Panc1 (cell line): ENCODE data around the gene FBF1. TPM values are rescaled to one million over a fixed set of nuclear protein-coding genes. Genes with fewer than 3 reads are reported as not detected.
A peak's percentile ranks its signal among the peaks of the same experiment; 100 is the strongest.

Experiments
- ATAC-seq: fragments of 200-7000 bp; cut with Tn5 transposase; 2 replicates; pipeline ENCODE4 v1.9.1; 2020; ENCODE audit warnings: mild to moderate bottlenecking, moderate library complexity
- BruUV-seq: library from RNA; stranded (reverse); fragments of 400-500 nt; replicated peaks from 2 replicates; lab custom pipeline; 2021; lab: Mats Ljungman, UMichigan
- CTCF ChIA-PET: fragments of 300-600 bp; sonication (Branson Sonifier 250); formaldehyde crosslinking; loops from one replicate; lab custom pipeline; 2022; ENCODE audit warnings: antibody characterized with exemption; lab: Charles Lee
- POLR2A ChIA-PET: fragments of 300-600 bp; sonication (Branson Sonifier 250); formaldehyde crosslinking; loops from one replicate; lab custom pipeline; 2022; ENCODE audit warnings: antibody characterized with exemption; lab: Charles Lee
- DNase-seq: peaks from one replicate; pipeline ENCODE4 v3.0.0-alpha.2; 2010; ENCODE audit warnings: low read depth, low spot score
- H3K27ac ChIP-seq: 2 replicates; pipeline ENCODE4 v1.5.1; 2011; ENCODE audit warnings: mild to moderate bottlenecking, low read length, inconsistent platforms
- H3K27me3 ChIP-seq: fragments of 200-500 bp; sonication (Bioruptor generic); 2 replicates; pipeline ENCODE4 v1.6.0; 2014; ENCODE audit warnings: low read length, inconsistent platforms; ENCODE audit not compliant: control insufficient read depth, insufficient read depth
- H3K36me3 ChIP-seq: fragments of 200-500 bp; sonication (Bioruptor generic); 2 replicates; pipeline ENCODE4 v1.5.1; 2014; ENCODE audit warnings: inconsistent platforms, mild to moderate bottlenecking, low read length, moderate library complexity; ENCODE audit not compliant: control insufficient read depth, insufficient read depth
- H3K4me1 ChIP-seq: 2 replicates; pipeline ENCODE4 v1.5.1; 2011; ENCODE audit warnings: inconsistent platforms, mild to moderate bottlenecking, low read length, moderate library complexity; ENCODE audit not compliant: control insufficient read depth, insufficient read depth
- H3K4me3 ChIP-seq, 2 experiments: 2 replicates each; pipeline ENCODE4 v1.5.1; 2011 to 2012; ENCODE audit warnings: low read depth in 2 of 2, low read length in 2 of 2, mild to moderate bottlenecking in 2 of 2, inconsistent platforms in 1 of 2, moderate library complexity in 1 of 2
- H3K9me3 ChIP-seq: fragments of 200-500 bp; sonication (Bioruptor generic); 2 replicates; pipeline ENCODE4 v1.5.1; 2014; ENCODE audit warnings: low read depth, mild to moderate bottlenecking, inconsistent platforms, low read length, moderate library complexity; ENCODE audit not compliant: control insufficient read depth, insufficient read depth
- POLR2AphosphoS5 ChIP-seq: IDR thresholded peaks from 2 replicates; pipeline ENCODE4 v1.6.1; 2012; ENCODE audit warnings: mild to moderate bottlenecking, low read depth, low read length, moderate library complexity
- SIN3A ChIP-seq: IDR thresholded peaks from 2 replicates; pipeline ENCODE4 v1.6.1; 2012; ENCODE audit warnings: low read depth, mild to moderate bottlenecking, low read length, moderate library complexity, borderline replicate concordance; ENCODE audit not compliant: insufficient read depth
- TCF7L2 ChIP-seq: IDR thresholded peaks from 2 replicates; pipeline ENCODE4 v1.6.1; 2011; ENCODE audit warnings: mild to moderate bottlenecking, low read depth, low read length, inconsistent platforms
- in situ Hi-C: cut with HindIII; loops from 2 replicates; pipeline ENCODE4 v1.10.0; 2016; ENCODE audit warnings: low sequenced_read_pairs, low pct_unique_long_range_greater_than_20kb
- intact Hi-C: fragments of 100-400 bp; cut with micrococcal nuclease; formaldehyde crosslinking; loops from one replicate; pipeline ENCODE4 v1.10.0; 2022; ENCODE audit not compliant: unreplicated experiment
- total RNA-seq: library from RNA; stranded (reverse); gene quantifications from one replicate; pipeline ENCODE4 v1.2.1, GENCODE V29; 2021; ENCODE audit not compliant: unreplicated experiment
- TF ChIP-seq, protein P1 (sequence below), 2 experiments: IDR thresholded peaks; 2 replicates each; pipeline ENCODE4 v1.6.1; 2011 to 2012; ENCODE audit warnings: low read depth in 2 of 2, control low read depth in 1 of 2, low read length in 1 of 2, mild to moderate bottlenecking in 1 of 2, moderate library complexity in 1 of 2; ENCODE audit not compliant: insufficient read depth in 1 of 2
- TF ChIP-seq, protein P2 (sequence below): fragments of 450-650 bp; IDR thresholded peaks from 2 replicates; pipeline ENCODE4 v1.5.1; 2017; ENCODE audit warnings: mild to moderate bottlenecking

FBF1 gene
- total RNA-seq, 1 experiment from 2014 or later: 32.5 TPM

DNA sequence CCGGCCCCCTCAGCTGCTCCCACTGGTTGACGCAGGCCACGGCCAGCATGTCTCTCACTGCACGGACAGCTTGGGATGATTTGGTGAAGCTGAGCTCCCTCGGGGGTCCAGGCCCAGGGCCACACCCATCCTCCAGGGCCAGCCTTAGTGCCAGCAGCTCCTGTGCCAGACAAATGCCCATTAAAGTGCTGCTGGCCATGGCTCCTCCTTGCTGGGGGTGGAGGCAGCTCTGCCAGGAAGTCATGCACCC, 65.0 kb downstream of the FBF1 start:
- Histone ChIP-seq H3K27ac (peak overlapping the region; percentile 88), H3K4me1 (peaks cover 33% of the 10 kb centered on the region), H3K27me3 (no peaks in the 10 kb centered on the region), H3K9me3 (no peaks in the 10 kb centered on the region), H3K36me3 (no peaks in the 10 kb centered on the region; the same call in 1 of the 2 replicates), H3K4me3 (peak overlapping the region; percentile 76 to 82)
- ChIA-PET POLR2A (interaction anchor here (2.8 kb wide), 1 partner anchor 96 kb away, joined by 10 read pairs; a partner anchor contains a TSS), CTCF (interaction anchor here (0.9 kb wide), 1 partner anchor 15 kb away, joined by 4 read pairs; no protein-coding TSS in a partner anchor)
- DNase-seq (no peak), ATAC-seq (peak; percentile 7)
- TF ChIP-seq TCF7L2 (no peak), SIN3A (no peak), POLR2AphosphoS5 (no peak)
- TF ChIP-seq, protein P1, sequence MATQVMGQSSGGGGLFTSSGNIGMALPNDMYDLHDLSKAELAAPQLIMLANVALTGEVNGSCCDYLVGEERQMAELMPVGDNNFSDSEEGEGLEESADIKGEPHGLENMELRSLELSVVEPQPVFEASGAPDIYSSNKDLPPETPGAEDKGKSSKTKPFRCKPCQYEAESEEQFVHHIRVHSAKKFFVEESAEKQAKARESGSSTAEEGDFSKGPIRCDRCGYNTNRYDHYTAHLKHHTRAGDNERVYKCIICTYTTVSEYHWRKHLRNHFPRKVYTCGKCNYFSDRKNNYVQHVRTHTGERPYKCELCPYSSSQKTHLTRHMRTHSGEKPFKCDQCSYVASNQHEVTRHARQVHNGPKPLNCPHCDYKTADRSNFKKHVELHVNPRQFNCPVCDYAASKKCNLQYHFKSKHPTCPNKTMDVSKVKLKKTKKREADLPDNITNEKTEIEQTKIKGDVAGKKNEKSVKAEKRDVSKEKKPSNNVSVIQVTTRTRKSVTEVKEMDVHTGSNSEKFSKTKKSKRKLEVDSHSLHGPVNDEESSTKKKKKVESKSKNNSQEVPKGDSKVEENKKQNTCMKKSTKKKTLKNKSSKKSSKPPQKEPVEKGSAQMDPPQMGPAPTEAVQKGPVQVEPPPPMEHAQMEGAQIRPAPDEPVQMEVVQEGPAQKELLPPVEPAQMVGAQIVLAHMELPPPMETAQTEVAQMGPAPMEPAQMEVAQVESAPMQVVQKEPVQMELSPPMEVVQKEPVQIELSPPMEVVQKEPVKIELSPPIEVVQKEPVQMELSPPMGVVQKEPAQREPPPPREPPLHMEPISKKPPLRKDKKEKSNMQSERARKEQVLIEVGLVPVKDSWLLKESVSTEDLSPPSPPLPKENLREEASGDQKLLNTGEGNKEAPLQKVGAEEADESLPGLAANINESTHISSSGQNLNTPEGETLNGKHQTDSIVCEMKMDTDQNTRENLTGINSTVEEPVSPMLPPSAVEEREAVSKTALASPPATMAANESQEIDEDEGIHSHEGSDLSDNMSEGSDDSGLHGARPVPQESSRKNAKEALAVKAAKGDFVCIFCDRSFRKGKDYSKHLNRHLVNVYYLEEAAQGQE (IDR thresholded peaks at IDR 0.05; ENCODE audit: insufficient read depth in 1 of 2, low read depth in 2 of 2, low read length in 1 of 2): no peak
- TF ChIP-seq, protein P2, sequence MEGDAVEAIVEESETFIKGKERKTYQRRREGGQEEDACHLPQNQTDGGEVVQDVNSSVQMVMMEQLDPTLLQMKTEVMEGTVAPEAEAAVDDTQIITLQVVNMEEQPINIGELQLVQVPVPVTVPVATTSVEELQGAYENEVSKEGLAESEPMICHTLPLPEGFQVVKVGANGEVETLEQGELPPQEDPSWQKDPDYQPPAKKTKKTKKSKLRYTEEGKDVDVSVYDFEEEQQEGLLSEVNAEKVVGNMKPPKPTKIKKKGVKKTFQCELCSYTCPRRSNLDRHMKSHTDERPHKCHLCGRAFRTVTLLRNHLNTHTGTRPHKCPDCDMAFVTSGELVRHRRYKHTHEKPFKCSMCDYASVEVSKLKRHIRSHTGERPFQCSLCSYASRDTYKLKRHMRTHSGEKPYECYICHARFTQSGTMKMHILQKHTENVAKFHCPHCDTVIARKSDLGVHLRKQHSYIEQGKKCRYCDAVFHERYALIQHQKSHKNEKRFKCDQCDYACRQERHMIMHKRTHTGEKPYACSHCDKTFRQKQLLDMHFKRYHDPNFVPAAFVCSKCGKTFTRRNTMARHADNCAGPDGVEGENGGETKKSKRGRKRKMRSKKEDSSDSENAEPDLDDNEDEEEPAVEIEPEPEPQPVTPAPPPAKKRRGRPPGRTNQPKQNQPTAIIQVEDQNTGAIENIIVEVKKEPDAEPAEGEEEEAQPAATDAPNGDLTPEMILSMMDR: no peak
- intact Hi-C loops: no loop called here
- in situ Hi-C loops: no loop called here
- BruUV-seq: no TSS peak

DNA sequence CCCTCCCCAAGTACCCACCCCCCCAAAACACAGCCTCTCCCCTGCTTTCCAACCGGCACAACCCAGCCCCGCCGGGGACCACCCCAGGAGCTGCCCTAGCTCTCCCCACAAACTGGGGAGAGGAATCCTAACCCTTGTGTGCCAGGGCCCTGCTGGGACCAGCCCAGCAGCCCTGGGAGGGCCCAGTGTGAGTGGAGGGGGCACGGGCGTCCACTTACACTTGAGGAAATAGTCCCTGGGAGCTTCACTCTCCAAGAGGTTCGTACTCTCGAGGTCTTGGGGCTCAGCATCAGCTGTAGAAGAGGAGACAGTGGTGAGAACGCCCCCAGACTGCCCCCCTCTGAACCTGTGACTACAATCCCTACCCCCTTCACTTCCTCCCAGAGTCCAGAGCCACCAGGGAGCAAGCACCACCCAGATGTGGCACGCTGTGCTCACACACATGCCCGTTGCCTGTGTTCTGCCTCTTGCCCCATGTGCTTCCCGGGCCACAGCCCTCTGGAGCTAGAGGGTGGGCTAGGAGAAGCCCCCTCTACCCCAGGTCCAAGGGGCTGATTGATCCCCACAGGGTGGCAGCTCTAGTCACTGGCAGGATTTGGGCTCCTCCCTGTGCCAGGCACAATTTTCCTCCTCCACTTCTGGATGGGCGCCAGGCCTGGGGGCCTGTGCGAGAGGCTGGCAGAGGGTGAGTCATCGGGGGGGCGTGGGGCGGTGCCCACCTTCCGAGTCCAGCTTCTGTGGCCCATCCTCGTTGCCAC, 65.5 kb downstream of the FBF1 start:
- Histone ChIP-seq H3K4me3 (peak overlapping the region in 1 of 2 experiments; percentile 76; a peak in 2 of 4 replicates), H3K4me1 (peaks cover 33% of the 10 kb centered on the region), H3K27ac (peak overlapping the region; percentile 88), H3K27me3 (no peaks in the 10 kb centered on the region), H3K9me3 (no peaks in the 10 kb centered on the region), H3K36me3 (no peaks in the 10 kb centered on the region; the same call in 1 of the 2 replicates)
- TF ChIP-seq, protein P2: no peak
- no peak for TF ChIP-seq TCF7L2
- TF ChIP-seq, protein P1 (IDR thresholded peaks at IDR 0.05; ENCODE audit: insufficient read depth in 1 of 2, low read depth in 2 of 2, low read length in 1 of 2): 0 out of 4 replicates have a peak, but pooled peaks of 1 of the 2 experiments have one; percentile 3
- 0 out of 2 replicates have a peak, but pooled peaks have one; percentile 11 for TF ChIP-seq SIN3A
- TF ChIP-seq POLR2AphosphoS5: peak; percentile 39; the same call in 1 of the 2 replicates
- ATAC-seq: no peak
- POLR2A ChIA-PET: interaction anchor here (0.6 to 2.8 kb wide), 2 partner anchors 95 to 1414 kb away, joined by 3 to 10 read pairs; a partner anchor contains a TSS
- intact Hi-C loops (no loop called here), in situ Hi-C loops (no loop called here)
- DNase-seq: no peak
- no TSS peak for BruUV-seq
- CTCF ChIA-PET: interaction anchor here (0.6 to 0.9 kb wide), 3 partner anchors 14 to 121 kb away, joined by 4 to 7 read pairs (median 6); partner anchors contain the start of gene UNK
